Gastroesophageal sphincter (tissue), 4 donors: ENCODE measurements around the gene RRP9. TPM values are rescaled to one million over a fixed set of nuclear protein-coding genes. Genes with fewer than 3 reads are reported as not detected.

Experiments used
- ATAC-seq: fragments of 150-250 bp; one replicate; pipeline ENCODE4 v1.9.1; 2016; ENCODE audit warnings: mild to moderate bottlenecking, moderate library complexity
- H3K27ac ChIP-seq, 4 donors: fragments of 200-600 bp; sonication (generic) in 3 of 4; 1 replicate in 3 of 4; 2 replicates in 1 of 4; pipeline ENCODE4 v1.5.1; 2016 to 2019
- H3K27me3 ChIP-seq: fragments of 200-600 bp; sonication (generic); one replicate; pipeline ENCODE4 v1.5.1; 2019
- H3K36me3 ChIP-seq, 2 donors: fragments of 200-600 bp; sonication (generic); one replicate each; pipeline ENCODE4 v1.5.1; 2019; ENCODE audit warnings: control low read depth in 1 of 2
- H3K4me1 ChIP-seq, 3 donors: fragments of 200-600 bp; sonication (generic); 1 replicate in 2 of 3; 2 replicates in 1 of 3; pipeline ENCODE4 v1.5.1; 2016 to 2019; ENCODE audit warnings: control low read depth in 2 of 3
- H3K4me3 ChIP-seq, 2 donors: fragments of 200-600 bp; sonication (generic); one replicate each; pipeline ENCODE4 v1.5.1; 2019; ENCODE audit warnings: mild to moderate bottlenecking in 1 of 2, moderate library complexity in 1 of 2
- H3K9me3 ChIP-seq, 3 donors: fragments of 200-600 bp; sonication (generic); one replicate each; pipeline ENCODE4 v1.5.1; 2017 to 2019; ENCODE audit warnings: control low read depth in 2 of 3
- CTCF ChIP-seq, 4 experiments: fragments of 200-600 bp in 2 of 4; fragments of 450-650 bp in 2 of 4; sonication (generic) in 1 of 4; IDR thresholded peaks; one replicate each; pipeline ENCODE4 v1.5.1; 2017 to 2019; ENCODE audit warnings: antibody characterized with exemption in 4 of 4, mild to moderate bottlenecking in 2 of 4, moderate library complexity in 2 of 4
- EP300 ChIP-seq: sonication (generic); formaldehyde crosslinking; IDR thresholded peaks from one replicate; pipeline ENCODE4 v1.6.1; 2017; ENCODE audit warnings: antibody characterized with exemption, mild to moderate bottlenecking
- POLR2A ChIP-seq, 2 donors: fragments of 450-650 bp; IDR thresholded peaks; one replicate each; pipeline ENCODE4 v1.6.1; 2017; ENCODE audit warnings: antibody characterized with exemption in 2 of 2, mild to moderate bottlenecking in 2 of 2, moderate library complexity in 1 of 2
- POLR2AphosphoS5 ChIP-seq: sonication (generic); formaldehyde crosslinking; IDR thresholded peaks from one replicate; pipeline ENCODE4 v1.6.1; 2017; ENCODE audit warnings: antibody characterized with exemption
- WGBS, 2 donors: methylation state at CpG; one replicate each; pipeline ENCODE4 v1.1.5; 2018; ENCODE audit warnings: low coverage in 1 of 2; 5-methylcytosine and 5-hydroxymethylcytosine counted together
- total RNA-seq, 4 donors: library from RNA; depleted of rRNA; stranded (reverse); fragments of >200 nt; gene quantifications; one replicate each; pipeline ENCODE4 v1.1.0, GENCODE V29; 2016

Gene RRP9
- total RNA-seq, 4 donors from 2014 or later, result 5.3 to 14.8 (median 10.9) TPM

- no peaks in the 10 kb centered on the region for H3K4me1 ChIP-seq
- H3K4me3 ChIP-seq, result no peak overlapping the region
- H3K9me3 ChIP-seq, result no peaks in the 10 kb centered on the region
- H3K36me3 ChIP-seq, result no peaks in the 10 kb centered on the region
- WGBS, 2 donors, result 100% methylated on average over 2 of the region's 16 CpGs; no CpG with 5 or more reads in 1 of the 2 donors
- H3K27ac ChIP-seq, result no peak overlapping the region
- no peak for TF ChIP-seq POLR2AphosphoS5
- TF ChIP-seq CTCF (IDR thresholded peaks at IDR 0.05), result no peak
- no peak for TF ChIP-seq POLR2A (IDR thresholded peaks at IDR 0.05)
- peaks cover 42% of the 10 kb centered on the region for H3K27me3 ChIP-seq
- no peak for ATAC-seq
Observed at GRCh38 chr3:51894939-51895338, 46.8 kb downstream of the RRP9 start.

- no peaks in the 10 kb centered on the region for H3K36me3 ChIP-seq
- peaks cover 42% of the 10 kb centered on the region for H3K27me3 ChIP-seq
- no peak overlapping the region for H3K4me3 ChIP-seq
- TF ChIP-seq CTCF (IDR thresholded peaks at IDR 0.05) (no peak), EP300 (no peak)
- 60 to 75% methylated on average over 1 to 3 of the region's 4 CpGs for WGBS, 2 donors
- H3K27ac ChIP-seq, result no peak overlapping the region
- no peak for ATAC-seq
- H3K9me3 ChIP-seq, result no peaks in the 10 kb centered on the region
- no peaks in the 10 kb centered on the region for H3K4me1 ChIP-seq
Observed at GRCh38 chr3:51894391-51894790, 47.3 kb downstream of the RRP9 start.

GRCh38 chr3:51891242-51892039 lies 50.3 kb downstream of the RRP9 start:
- WGBS, 2 donors, result 47 to 65% methylated on average over 5 of the region's 7 CpGs
- Histone ChIP-seq H3K4me3 (no peak overlapping the region), H3K27ac (no peak overlapping the region), H3K9me3 (no peaks in the 10 kb centered on the region), H3K36me3 (no peaks in the 10 kb centered on the region), H3K27me3 (peaks cover 33% of the 10 kb centered on the region), H3K4me1 (no peaks in the 10 kb centered on the region)
- no peak for ATAC-seq
- TF ChIP-seq POLR2AphosphoS5 (no peak), EP300 (no peak), CTCF (IDR thresholded peaks at IDR 0.05) (no peak), POLR2A (IDR thresholded peaks at IDR 0.05) (no peak)

GRCh38 chr3:51888463-51889105 lies 53.1 kb downstream of the RRP9 start:
- TF ChIP-seq POLR2AphosphoS5, result no peak
- no peak for TF ChIP-seq EP300
- TF ChIP-seq POLR2A (IDR thresholded peaks at IDR 0.05), result no peak
- TF ChIP-seq CTCF (IDR thresholded peaks at IDR 0.05), result no peak
- no peaks in the 10 kb centered on the region for H3K4me1 ChIP-seq
- WGBS, 2 donors, result 91 to 94% methylated on average over 10 to 11 of the region's 12 CpGs
- H3K9me3 ChIP-seq, result no peaks in the 10 kb centered on the region
- peaks cover 18% of the 10 kb centered on the region for H3K27me3 ChIP-seq
- no peak overlapping the region for H3K4me3 ChIP-seq
- no peaks in the 10 kb centered on the region for H3K36me3 ChIP-seq
- H3K27ac ChIP-seq, result no peak overlapping the region
- ATAC-seq, result no peak

GRCh38 chr3:51887620-51888019 lies 54.1 kb downstream of the RRP9 start:
- WGBS, 2 donors, result 96% methylated on average over 2 of the region's 2 CpGs; no CpG with 5 or more reads in 1 of the 2 donors

More at GRCh38 chr3:51887620-51888019, 54.1 kb downstream of the RRP9 start:
- TF ChIP-seq EP300 (no peak), POLR2A (IDR thresholded peaks at IDR 0.05) (no peak), CTCF (IDR thresholded peaks at IDR 0.05) (no peak), POLR2AphosphoS5 (no peak)
- no peak overlapping the region for H3K4me3 ChIP-seq
- no peaks in the 10 kb centered on the region for H3K36me3 ChIP-seq
- H3K4me1 ChIP-seq, result no peaks in the 10 kb centered on the region
- peaks cover 18% of the 10 kb centered on the region for H3K27me3 ChIP-seq
- no peak overlapping the region for H3K27ac ChIP-seq
- H3K9me3 ChIP-seq, result no peaks in the 10 kb centered on the region
- no peak for ATAC-seq
